IMR-90 (cell line): ENCODE data around the gene PRSS50. TPM values are rescaled to one million over a fixed set of nuclear protein-coding genes. Genes with fewer than 3 reads are reported as not detected.

Source experiments
- ATAC-seq: fragments of 200-7000 bp; cut with Tn5 transposase; 2 replicates; pipeline ENCODE4 v1.9.1; 2020; ENCODE audit warnings: low read depth, mild to moderate bottlenecking, moderate library complexity
- BruUV-seq: library from RNA; stranded (reverse); fragments of 400-500 nt; replicated peaks from 2 replicates; lab custom pipeline; 2021; lab: Mats Ljungman, UMichigan
- CTCF ChIA-PET: fragments of 300-600 bp; formaldehyde crosslinking; extraction: SDS; loops from one replicate; lab custom pipeline; 2021; ENCODE audit warnings: antibody characterized with exemption; lab: Yijun Ruan, JAX
- POLR2A ChIA-PET: fragments of 300-600 bp; sonication (Branson Sonifier 250); formaldehyde crosslinking; loops from one replicate; lab custom pipeline; 2022; ENCODE audit warnings: antibody characterized with exemption; ENCODE audit not compliant: unreplicated experiment; lab: Charles Lee
- DNase-seq: peaks from one replicate; pipeline ENCODE4 v3.0.0; 2013
- H2AFZ ChIP-seq: replicated peaks from 2 replicates; pipeline ENCODE3; 2013; ENCODE audit warnings: low read length, mild to moderate bottlenecking; ENCODE audit not compliant: poor library complexity
- H2AK5ac ChIP-seq: 2 replicates; pipeline ENCODE4 v1.6.1; 2013; ENCODE audit warnings: low read depth, low read length, inconsistent platforms
- H2AK9ac ChIP-seq: replicated peaks from 2 replicates; pipeline ENCODE3; 2013; ENCODE audit warnings: mild to moderate bottlenecking, low read depth, low read length, moderate library complexity; ENCODE audit not compliant: poor library complexity
- H2BK120ac ChIP-seq: 2 replicates; pipeline ENCODE4 v1.6.1; 2013; ENCODE audit warnings: low read depth, low read length, inconsistent platforms
- H2BK15ac ChIP-seq: 3 replicates; pipeline ENCODE4 v1.6.1; 2013; ENCODE audit warnings: low read depth, low read length, inconsistent platforms
- H2BK20ac ChIP-seq: 2 replicates; pipeline ENCODE4 v1.6.1; 2013; ENCODE audit warnings: low read depth, mild to moderate bottlenecking, inconsistent platforms, low read length, moderate library complexity
- H2BK5ac ChIP-seq: 2 replicates; pipeline ENCODE4 v1.6.1; 2013; ENCODE audit warnings: mild to moderate bottlenecking, low read depth, low read length, inconsistent platforms; ENCODE audit not compliant: poor library complexity, severe bottlenecking
- H3K14ac ChIP-seq: replicated peaks from 2 replicates; pipeline ENCODE4 v1.6.1; 2013; ENCODE audit warnings: low read depth, low read length, inconsistent platforms
- H3K18ac ChIP-seq: 2 replicates; pipeline ENCODE4 v1.6.1; 2013; ENCODE audit warnings: low read depth, low read length, control low read depth
- H3K23ac ChIP-seq: 2 replicates; pipeline ENCODE4 v1.6.1; 2013; ENCODE audit warnings: low read depth, low read length, inconsistent platforms
- H3K27ac ChIP-seq: 2 replicates; pipeline ENCODE4 v1.5.1; 2013; ENCODE audit warnings: mild to moderate bottlenecking, control low read depth, low read length; ENCODE audit not compliant: insufficient read depth
- H3K27me3 ChIP-seq: 2 replicates; pipeline ENCODE4 v1.6.1; 2013; ENCODE audit warnings: low read length; ENCODE audit not compliant: control insufficient read depth, insufficient read depth
- H3K36me3 ChIP-seq: 2 replicates; pipeline ENCODE4 v1.6.1; 2013; ENCODE audit warnings: low read length, mixed read lengths; ENCODE audit not compliant: control insufficient read depth, insufficient read depth
- H3K4ac ChIP-seq: 2 replicates; pipeline ENCODE4 v1.6.1; 2013; ENCODE audit warnings: low read depth, low read length, inconsistent platforms
- H3K4me1 ChIP-seq: 2 replicates; pipeline ENCODE4 v1.6.1; 2013; ENCODE audit warnings: low read length, mixed read lengths; ENCODE audit not compliant: control insufficient read depth, insufficient read depth
- H3K4me2 ChIP-seq: 2 replicates; pipeline ENCODE4 v1.6.1; 2013; ENCODE audit warnings: low read depth, mild to moderate bottlenecking, control low read depth, low read length, moderate library complexity
- H3K4me3 ChIP-seq: 2 replicates; pipeline ENCODE4 v1.5.1; 2013; ENCODE audit warnings: low read depth, mild to moderate bottlenecking, control low read depth, low read length, moderate library complexity; ENCODE audit not compliant: insufficient read depth
- H3K56ac ChIP-seq: 2 replicates; pipeline ENCODE4 v1.6.1; 2013; ENCODE audit warnings: low read length, inconsistent platforms; ENCODE audit not compliant: insufficient read depth; ENCODE audit errors: extremely low read depth
- H3K79me1 ChIP-seq, 2 experiments: 2 replicates each; pipeline ENCODE4 v1.6.1; 2013; ENCODE audit warnings: low read length in 2 of 2, inconsistent platforms in 1 of 2, low read depth in 1 of 2
- H3K9ac ChIP-seq: 2 replicates; pipeline ENCODE4 v1.6.1; 2013; ENCODE audit warnings: low read depth, low read length, control low read depth
- H3K9me1 ChIP-seq: 2 replicates; pipeline ENCODE4 v1.6.1; 2013; ENCODE audit warnings: low read length, inconsistent platforms; ENCODE audit not compliant: insufficient read depth
- H3K9me3 ChIP-seq: 2 replicates; pipeline ENCODE4 v1.6.1; 2013; ENCODE audit warnings: low read length; ENCODE audit not compliant: control insufficient read depth, insufficient read depth
- H4K20me1 ChIP-seq: 2 replicates; pipeline ENCODE4 v1.6.1; 2013; ENCODE audit warnings: low read length, inconsistent platforms; ENCODE audit not compliant: insufficient read depth
- H4K5ac ChIP-seq: 2 replicates; pipeline ENCODE4 v1.6.1; 2013; ENCODE audit warnings: mild to moderate bottlenecking, low read depth, low read length, control low read depth
- H4K8ac ChIP-seq, 2 experiments: 2 replicates each; pipeline ENCODE4 v1.6.1; 2013; ENCODE audit warnings: low read depth in 2 of 2, low read length in 2 of 2, control low read depth in 1 of 2, inconsistent platforms in 1 of 2
- H4K91ac ChIP-seq: 2 replicates; pipeline ENCODE4 v1.6.1; 2013; ENCODE audit warnings: low read depth, low read length, inconsistent platforms; ENCODE audit not compliant: insufficient read depth
- BHLHE40 ChIP-seq: fragments of 150-350 bp; IDR thresholded peaks from 2 replicates; pipeline ENCODE4 v1.6.1; 2016; ENCODE audit warnings: mild to moderate bottlenecking, low read depth, low read length
- CEBPB ChIP-seq: IDR thresholded peaks from 2 replicates; pipeline ENCODE4 v1.6.1; 2012; ENCODE audit warnings: low read depth, low read length, improper control_type of control experiment
- CHD1 ChIP-seq: IDR thresholded peaks from 2 replicates; pipeline ENCODE4 v1.6.1; 2012; ENCODE audit warnings: low read depth, low read length, improper control_type of control experiment
- CTCF ChIP-seq: conservative IDR thresholded peaks from 2 replicates; pipeline ENCODE4 v1.5.1; 2012; ENCODE audit warnings: mild to moderate bottlenecking, low read depth, low read length, improper control_type of control experiment
- ELK1 ChIP-seq: fragments of 150-350 bp; IDR thresholded peaks from 2 replicates; pipeline ENCODE4 v1.6.1; 2016; ENCODE audit warnings: low read depth, mild to moderate bottlenecking, low read length, moderate library complexity, borderline replicate concordance
- FOS ChIP-seq: fragments of 150-350 bp; IDR thresholded peaks from 2 replicates; pipeline ENCODE4 v1.6.1; 2016; ENCODE audit warnings: low read depth, low read length
- MAFK ChIP-seq: IDR thresholded peaks from 2 replicates; pipeline ENCODE4 v1.6.1; 2012; ENCODE audit warnings: low read depth, low read length, improper control_type of control experiment
- MAZ ChIP-seq: IDR thresholded peaks from 2 replicates; pipeline ENCODE4 v1.6.1; 2012; ENCODE audit warnings: low read depth, mild to moderate bottlenecking, low read length, improper control_type of control experiment, moderate library complexity, borderline replicate concordance
- MXI1 ChIP-seq: IDR thresholded peaks from 2 replicates; pipeline ENCODE4 v1.6.1; 2012; ENCODE audit warnings: low read depth, mild to moderate bottlenecking, low read length, moderate library complexity, borderline replicate concordance
- NFE2L2 ChIP-seq: fragments of 150-350 bp; IDR thresholded peaks from 2 replicates; pipeline ENCODE4 v1.6.1; 2016; ENCODE audit warnings: low read depth, mild to moderate bottlenecking, low read length
- POLR2A ChIP-seq: IDR thresholded peaks from 2 replicates; pipeline ENCODE4 v1.6.1; 2012; ENCODE audit warnings: mild to moderate bottlenecking, low read depth, low read length
- RAD21 ChIP-seq: IDR thresholded peaks from 2 replicates; pipeline ENCODE4 v1.6.1; 2012; ENCODE audit warnings: low read length, improper control_type of control experiment
- RCOR1 ChIP-seq: IDR thresholded peaks from 2 replicates; pipeline ENCODE4 v1.6.1; 2012; ENCODE audit warnings: mild to moderate bottlenecking, low read length, improper control_type of control experiment; ENCODE audit not compliant: insufficient replicate concordance
- RFX5 ChIP-seq: IDR thresholded peaks from 2 replicates; pipeline ENCODE4 v1.8.0; 2012; ENCODE audit warnings: low read depth, mild to moderate bottlenecking, low read length, moderate library complexity
- SMC3 ChIP-seq: fragments of 150-350 bp; IDR thresholded peaks from 2 replicates; pipeline ENCODE4 v1.6.1; 2016; ENCODE audit warnings: low read depth, mild to moderate bottlenecking, antibody characterized with exemption, low read length, moderate library complexity
- USF2 ChIP-seq: fragments of 150-350 bp; IDR thresholded peaks from 2 replicates; pipeline ENCODE4 v1.6.1; 2017; ENCODE audit warnings: mild to moderate bottlenecking, antibody characterized with exemption, low read length, low read depth
- WGBS, 2 experiments: methylation state at CpG; one replicate each; pipeline versions ENCODE4 v1.1.5 to v1.1.7; 2013; ENCODE audit warnings: missing lambda C conversion rate in 2 of 2; ENCODE audit not compliant: insufficient read length in 1 of 2; ENCODE audit errors: extremely low coverage in 2 of 2; 5-methylcytosine and 5-hydroxymethylcytosine counted together
- dilution Hi-C: fragments of 300-500 bp; cut with HindIII; formaldehyde crosslinking; loops from one replicate; pipeline ENCODE4 v1.14.3; 2018; ENCODE audit warnings: low sequenced_read_pairs; ENCODE audit not compliant: unreplicated experiment
- in situ Hi-C: fragments of 300-500 bp; cut with MboI; formaldehyde crosslinking; loops from 3 replicates; pipeline ENCODE4 v1.14.3; 2019; ENCODE audit warnings: low sequenced_read_pairs, inconsistent platforms, mixed read lengths
- intact Hi-C: fragments of 100-400 bp; cut with micrococcal nuclease; formaldehyde crosslinking; loops from 2 replicates; pipeline ENCODE4 v1.10.0; 2022
- polyA plus RNA-seq, 3 experiments: library from polyadenylated mRNA; depleted of rRNA; stranded (reverse); fragments of >200 nt; gene quantifications; 2 replicates each; pipeline ENCODE4 v1.2.3, GENCODE V29; 2012; ENCODE audit warnings: low replicate concordance in 1 of 3
- total RNA-seq: library from RNA; depleted of rRNA; stranded (reverse); fragments of >200 nt; gene quantifications from 2 replicates; pipeline ENCODE4 v1.2.3, GENCODE V29; 2012

The PRSS50 gene
- total and polyA plus RNA-seq, 2 of the 4 experiments (the other 2 are of a cell fraction): not detected

- H3K4me2 ChIP-seq: no peak overlapping the region; the same call in 1 of the 2 replicates
- no peak for ATAC-seq
Observed at GRCh38 chr3:46700772-46701171, 16.9 kb downstream of the PRSS50 start.

More at GRCh38 chr3:46700772-46701171, 16.9 kb downstream of the PRSS50 start:
- Histone ChIP-seq H3K27ac (no peak overlapping the region), H3K23ac (no peak overlapping the region), H4K20me1 (peaks cover 3% of the 10 kb centered on the region; the same call in 1 of the 2 replicates), H2BK120ac (peak overlapping the region; percentile 23; the same call in 1 of the 2 replicates), H3K4me3 (no peak overlapping the region), H4K8ac (no peak overlapping the region), H3K9me3 (no peaks in the 10 kb centered on the region), H2AK9ac (peak overlapping the region; percentile 61), H2BK15ac (no peak overlapping the region), H3K27me3 (peaks cover 32% of the 10 kb centered on the region), H3K9ac (no peak overlapping the region), H2BK20ac (0 out of 2 replicates have a peak overlapping the region, but pooled peaks have one; percentile 24), H4K5ac (no peak overlapping the region), H3K79me1 (no peaks in the 10 kb centered on the region), H3K4ac (no peak overlapping the region), H3K9me1 (peaks cover 4% of the 10 kb centered on the region; the same call in 1 of the 2 replicates), H3K4me1 (peaks cover 15% of the 10 kb centered on the region), H3K14ac (no peak overlapping the region), H2BK5ac (no peak overlapping the region), H2AK5ac (no peak overlapping the region), H3K36me3 (no peaks in the 10 kb centered on the region), H3K18ac (no peak overlapping the region), H3K56ac (no peak overlapping the region), H2AFZ (no peak overlapping the region), H4K91ac (no peak overlapping the region; the same call in 1 of the 2 replicates)
- ChIA-PET CTCF (no interaction called here), POLR2A (no interaction called here)
- DNase-seq: no peak
- BruUV-seq: no TSS peak
- dilution Hi-C loops: no loop called here
- 45% methylated on average over 2 of the region's 4 CpGs; no CpG with 5 or more reads in 1 of the 2 experiments for WGBS, 2 experiments
- intact Hi-C loops: no loop called here
- TF ChIP-seq NFE2L2 (no peak), ELK1 (no peak), SMC3 (no peak), RFX5 (no peak), CEBPB (no peak), MXI1 (no peak), CTCF (no peak), BHLHE40 (no peak), MAFK (no peak), RAD21 (no peak), POLR2A (no peak), USF2 (no peak), MAZ (no peak), CHD1 (no peak), FOS (no peak), RCOR1 (no peak)
- in situ Hi-C loops: loop anchor here (5.0 to 25.0 kb wide), 2 partner anchors 197 to 662 kb away; no protein-coding TSS in a partner anchor
